ENCODE data around the gene PDE6B.
"Not testable (repeated sequence)": the region's sequence is repeated elsewhere in the genome, so short reads cannot be mapped to it uniquely, and the experiment has no call there.

Gene PDE6B

DNA sequence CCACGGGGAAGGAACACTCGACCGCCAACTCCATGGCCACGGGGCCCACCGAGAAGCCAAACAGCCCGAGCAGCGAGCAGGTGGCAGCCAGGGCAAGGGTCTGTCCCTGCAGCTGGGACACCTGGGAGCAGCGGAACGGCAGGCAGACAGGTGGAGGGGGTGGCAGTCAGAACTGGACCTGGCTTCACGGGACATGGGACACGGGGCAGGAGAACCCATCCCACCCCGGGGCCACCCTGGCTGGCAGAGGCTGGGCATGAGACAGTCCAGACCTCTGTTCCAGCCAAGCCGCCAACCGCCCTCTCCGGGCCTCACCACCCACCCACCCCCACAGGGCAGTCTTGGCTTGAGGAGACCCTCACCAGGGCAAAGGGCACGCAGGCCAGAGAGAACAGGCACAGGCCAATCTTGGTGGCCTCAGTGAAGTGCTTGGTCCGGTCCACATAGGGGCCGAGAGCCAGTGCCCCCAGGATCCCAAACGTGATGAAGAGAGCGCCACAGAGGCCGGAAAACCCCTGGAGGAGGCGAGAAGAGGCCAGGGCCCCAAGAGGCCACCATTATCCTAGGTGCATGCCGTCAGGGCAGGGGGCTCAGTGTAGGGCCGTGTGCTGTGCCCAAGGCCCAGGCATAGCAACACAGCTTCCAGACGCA is 58.0 kb downstream of the PDE6B start:
- DNase-seq (ENCODE audit: low spot score) = no peak

- peak; percentile 85 for DNase-seq (ENCODE audit: low spot score)
These were observed 58.7 kb downstream of the PDE6B start for GRCh38 chr4:683982-684622.

DNA sequence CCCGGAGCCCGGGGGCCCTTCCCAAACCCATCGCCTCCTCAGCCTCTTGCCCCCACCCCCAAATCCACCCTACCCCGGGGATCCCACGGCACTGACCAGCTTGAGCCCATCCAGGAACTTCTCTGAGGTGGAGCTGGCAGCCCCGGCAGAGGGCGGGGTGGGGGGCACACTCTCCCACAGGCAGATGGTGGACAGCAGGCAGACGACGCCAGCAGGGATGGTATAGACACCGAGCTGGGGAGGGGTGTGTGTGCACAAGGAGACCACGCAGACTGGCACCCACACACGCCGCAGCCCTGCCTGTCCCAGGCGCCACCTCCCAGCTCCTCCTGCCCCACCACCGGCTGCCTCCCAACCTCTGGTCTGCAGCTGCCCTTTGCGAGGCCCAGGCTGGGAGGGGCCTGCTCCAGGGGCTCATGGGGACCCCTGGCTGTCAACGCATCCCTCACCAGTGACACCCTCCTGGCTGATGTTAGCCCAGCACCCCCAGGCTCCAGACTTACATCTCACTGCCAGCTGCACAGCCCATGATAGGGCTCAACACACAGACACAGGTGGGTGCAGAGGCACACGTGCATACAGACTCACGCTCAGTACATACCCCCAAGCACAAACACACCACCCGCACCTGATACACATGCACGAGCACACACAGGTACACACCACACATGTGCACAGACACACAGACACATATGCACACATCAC is 59.4 kb downstream of the PDE6B start:
- no peak for DNase-seq (ENCODE audit: low spot score)

DNA sequence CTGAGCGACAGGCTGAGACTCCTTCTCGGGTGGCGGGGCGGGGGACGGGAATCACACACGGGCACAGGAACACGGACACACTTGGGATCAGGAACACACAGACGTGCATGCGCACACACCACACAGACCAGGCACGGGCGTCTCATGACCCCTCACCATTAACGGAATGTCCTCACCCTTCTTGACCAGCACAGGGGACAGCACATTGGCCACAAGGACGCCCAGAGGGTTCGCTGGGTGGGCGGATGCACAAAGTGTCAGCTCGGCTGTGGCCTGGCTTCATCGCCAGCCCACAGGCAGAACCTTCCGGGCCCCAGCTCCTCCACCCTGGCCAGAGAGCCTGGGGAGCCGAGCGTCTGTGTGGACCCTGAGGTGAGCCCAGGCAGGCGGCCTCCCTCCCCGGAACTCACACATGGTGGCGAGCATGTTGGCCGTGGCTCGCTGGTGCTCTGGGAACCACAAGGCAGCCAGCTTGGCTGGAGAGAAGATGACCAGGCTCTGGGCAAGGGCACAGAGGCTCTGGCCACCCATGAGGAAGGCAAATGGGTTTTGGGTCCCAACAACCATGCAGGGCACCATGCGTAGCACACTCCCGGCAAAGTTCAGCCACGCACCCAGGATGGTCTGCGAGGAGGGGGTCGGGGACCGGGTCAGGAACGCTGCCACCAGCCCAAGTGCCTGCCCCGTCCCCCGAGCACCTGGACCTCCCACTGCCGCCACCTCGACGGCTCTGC is 60.5 kb downstream of the PDE6B start:
- DNase-seq (ENCODE audit: low spot score) = no peak

GRCh38 chr4:686413-687040 is 61.2 kb downstream of the PDE6B start:
- DNase-seq (ENCODE audit: low spot score) = no peak

DNA sequence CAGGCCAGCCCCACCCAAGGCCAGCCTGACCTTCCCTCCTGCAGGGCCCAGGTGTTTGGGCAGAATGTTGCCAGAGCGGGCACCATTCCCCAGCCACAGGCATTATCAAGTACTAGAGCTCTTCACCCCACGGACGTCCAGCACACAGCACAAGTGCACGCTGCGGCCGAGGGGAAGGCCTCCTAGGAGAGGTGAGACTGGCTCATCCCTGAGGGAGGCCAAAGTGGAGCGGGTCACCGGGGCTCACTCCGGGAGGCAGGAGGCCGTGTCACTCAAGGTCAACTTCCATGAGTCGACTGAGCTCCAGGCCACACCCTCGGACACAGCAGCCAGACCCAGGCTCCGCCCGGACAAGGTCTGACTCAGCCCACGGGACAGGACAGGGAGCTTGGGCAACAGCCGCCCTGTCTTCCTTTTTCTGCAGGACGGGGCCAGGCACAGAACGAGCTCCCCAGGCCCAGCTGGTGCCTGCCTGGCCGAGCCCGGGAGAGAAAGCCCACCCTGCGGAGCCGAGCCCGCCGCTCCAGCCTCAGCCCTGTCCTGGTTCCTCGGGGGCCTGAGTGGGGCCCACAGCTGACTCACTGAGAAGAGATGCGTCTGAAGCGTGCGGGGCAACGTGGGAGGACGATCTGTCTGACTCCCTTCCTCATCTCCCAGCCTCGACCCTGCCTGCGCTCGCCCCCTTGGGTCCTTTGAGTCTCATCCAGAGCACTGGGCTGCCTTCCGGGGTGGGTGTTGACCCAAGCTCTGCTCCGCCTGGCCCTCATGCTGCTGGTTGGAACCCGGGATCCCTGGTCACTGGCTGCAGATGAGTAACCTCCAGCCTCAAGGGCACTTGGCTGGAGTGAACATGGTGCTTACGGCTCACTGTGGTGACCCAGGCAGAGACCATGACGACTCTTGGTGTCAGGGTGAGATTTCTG is 61.9 kb downstream of the PDE6B start:
- DNase-seq (ENCODE audit: low spot score) = peak; percentile 48

DNA sequence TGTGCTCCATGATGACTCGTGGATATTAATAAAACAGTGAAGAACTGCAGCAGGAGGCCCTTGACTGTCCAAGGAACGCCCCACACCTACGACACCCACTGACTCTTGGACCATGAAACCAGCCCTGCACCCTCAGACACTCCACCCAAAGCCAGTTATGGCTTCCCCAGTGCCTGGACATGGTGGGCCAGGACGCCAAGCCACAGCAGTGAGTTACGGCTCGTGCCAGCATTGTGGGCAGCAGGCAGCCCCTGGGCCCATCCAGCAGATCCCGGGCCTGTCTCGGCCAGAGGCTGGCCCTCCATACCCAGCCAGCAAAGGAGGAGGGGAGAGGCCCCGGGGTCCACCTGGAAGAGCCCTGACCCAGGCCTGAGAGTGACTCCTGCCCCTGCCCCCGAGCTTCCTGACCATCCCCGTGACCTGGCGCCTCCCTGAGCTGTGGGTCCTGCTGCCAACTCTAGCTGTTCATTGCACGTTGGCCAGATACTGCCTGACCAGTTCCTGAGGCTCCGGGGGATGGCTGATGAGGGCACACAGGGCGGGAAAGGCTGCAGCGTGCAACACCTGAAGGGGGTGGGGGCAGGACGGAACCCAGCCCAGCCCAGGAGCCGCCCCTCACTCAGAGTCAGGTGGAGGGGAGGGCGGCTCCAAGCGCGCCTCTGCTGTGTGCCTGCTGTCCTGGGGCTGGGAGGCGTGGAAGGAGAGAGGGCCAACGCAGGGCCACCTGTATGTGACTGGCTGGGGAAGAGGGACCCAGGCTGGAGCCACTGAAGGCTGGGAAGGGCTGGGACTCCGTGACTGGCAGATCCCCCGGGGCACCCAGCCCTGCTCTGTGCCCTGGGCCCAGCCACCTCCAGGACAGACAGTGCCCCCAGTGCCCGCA is 62.8 kb downstream of the PDE6B start:
- DNase-seq (ENCODE audit: low spot score) = no peak

DNA sequence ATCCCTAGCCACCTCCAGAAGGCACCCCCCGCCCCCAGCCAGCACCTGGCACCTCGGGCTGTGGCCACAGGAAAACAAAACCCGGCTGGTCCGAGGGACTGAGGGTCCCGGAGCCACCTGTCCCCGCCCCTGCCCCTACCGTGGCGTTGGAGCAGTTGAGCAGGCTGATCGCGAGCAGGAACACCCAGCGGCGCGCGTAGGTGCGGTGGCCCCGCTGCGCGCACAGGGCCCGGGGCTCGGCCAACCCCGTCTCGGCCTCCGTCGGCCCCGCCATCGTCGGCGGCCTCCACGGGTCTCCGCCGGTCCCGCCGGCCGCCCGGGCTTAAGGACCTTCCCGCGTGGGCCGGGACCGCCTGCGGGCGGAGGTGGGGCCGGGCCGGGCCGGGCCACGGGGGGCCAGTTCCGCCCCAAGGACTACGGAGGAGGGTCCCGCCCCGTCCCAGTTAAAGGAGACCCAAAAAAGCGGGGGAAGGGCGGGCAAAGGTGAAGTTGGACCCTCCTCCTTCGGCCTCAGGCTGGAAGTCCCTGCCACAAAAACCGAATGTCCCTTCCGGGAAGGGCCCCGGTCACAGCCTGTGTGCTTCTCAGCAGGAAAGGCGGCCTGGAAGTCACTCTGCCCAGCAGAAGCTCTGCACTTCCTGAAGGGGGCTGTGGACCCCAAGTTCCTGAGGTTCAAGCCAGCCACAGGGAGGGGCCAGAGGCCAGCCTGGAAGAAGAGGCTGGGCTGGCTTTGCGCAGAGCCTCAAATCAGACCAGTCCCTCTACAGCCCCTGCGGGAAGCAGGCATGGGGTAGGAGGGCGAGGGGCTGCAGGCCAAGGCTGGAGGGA is 63.7 kb downstream of the PDE6B start, which contains the start of gene SLC49A3:
Gene SLC49A3, minus strand, starts transcription at position 298 of the 828 bp plus-strand sequence. Its CDS starts 24 bp downstream, at position 274.
- DNase-seq (ENCODE audit: low spot score) = no peak

GRCh38 chr4:689723-690122 is 64.3 kb downstream of the PDE6B start:
- DNase-seq (ENCODE audit: low spot score) = no peak

- DNase-seq (ENCODE audit: low spot score) = no peak
These were observed 67.6 kb downstream of the PDE6B start for GRCh38 chr4:692771-693554.

DNA sequence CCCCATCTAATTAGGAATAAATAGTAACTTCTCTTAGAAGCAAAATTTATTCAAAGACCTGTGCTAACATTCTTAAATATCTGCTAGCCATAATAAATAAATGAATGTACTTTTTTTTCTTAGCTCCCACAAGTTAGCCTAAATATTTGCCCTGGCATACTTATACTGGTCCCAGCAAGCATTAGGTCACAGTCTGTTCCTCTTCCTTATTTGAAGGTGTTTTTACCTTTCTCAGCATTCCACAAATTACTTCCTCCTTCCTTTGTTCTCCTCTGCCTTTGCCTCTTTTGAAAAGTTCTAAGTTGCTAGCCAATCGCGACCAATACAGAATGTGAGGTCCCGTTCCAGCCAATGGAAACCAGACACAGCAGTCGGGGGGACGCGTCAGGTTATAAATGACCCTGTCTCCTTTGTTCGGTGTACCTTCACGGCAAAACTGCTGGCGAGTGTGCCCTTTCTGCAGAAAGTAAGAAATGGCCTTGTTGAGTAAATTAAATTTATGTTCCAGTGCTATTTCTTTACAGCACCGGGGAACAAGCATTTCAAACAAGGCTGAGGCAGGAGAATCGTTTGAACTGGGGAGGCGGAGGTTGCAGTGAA is 69.1 kb downstream of the PDE6B start:
- DNase-seq (ENCODE audit: low spot score) = not testable (repeated sequence)

- DNase-seq (ENCODE audit: low spot score) = no peak
These were observed 74.6 kb downstream of the PDE6B start for GRCh38 chr4:699816-700580.

GRCh38 chr4:700587-701264 is 75.4 kb downstream of the PDE6B start:
- peak; percentile 69 for DNase-seq (ENCODE audit: low spot score)

DNA sequence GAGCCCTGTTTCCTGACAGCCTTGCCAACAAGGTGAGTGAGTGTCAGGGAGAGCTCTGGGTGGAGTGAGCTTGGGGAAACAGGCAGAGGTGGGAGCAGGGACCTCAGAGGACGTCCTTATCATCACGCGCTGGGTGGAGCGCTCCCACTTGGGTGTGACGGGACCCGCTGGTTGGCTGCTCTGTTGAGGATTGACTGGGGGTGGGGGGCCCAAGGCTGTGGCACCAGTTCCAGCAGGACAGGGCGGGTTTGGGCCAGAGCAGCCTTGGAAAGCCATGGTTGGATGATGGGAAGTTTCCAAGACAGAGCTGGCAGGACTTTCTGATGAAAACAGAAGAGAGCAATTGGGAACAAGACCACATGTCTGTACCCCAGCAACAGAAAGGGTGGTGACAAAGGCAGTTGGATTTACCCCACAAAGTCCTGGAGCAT is 77.3 kb downstream of the PDE6B start:
- DNase-seq (ENCODE audit: low spot score) = peak; percentile 53

- DNase-seq (ENCODE audit: low spot score) = no peak
These were observed 78.2 kb downstream of the PDE6B start for GRCh38 chr4:703336-704197.

All from Ammon's horn (tissue), 1 donor.